K562 (cell line): ENCODE measurements around the gene ELMO1. TPM values are rescaled to one million over a fixed set of nuclear protein-coding genes. Genes with fewer than 3 reads are reported as not detected.

Source experiments
- NFIX ChIP-seq: fragments of 250-450 bp; sonication (Bioruptor Pico); IDR thresholded peaks from 2 replicates; pipeline ENCODE4 v1.4.0; 2020; ENCODE audit warnings: low read depth, mild to moderate bottlenecking, moderate library complexity
- NR2C2 ChIP-seq, 2 experiments: fragments of 200-800 bp in 1 of 2; sonication (Bioruptor generic) in 1 of 2; sonication (generic) in 1 of 2; formaldehyde crosslinking in 1 of 2; IDR thresholded peaks; 2 replicates each; pipeline versions ENCODE4 v1.6.1 to v1.8.0; 2016 to 2022; ENCODE audit warnings: mild to moderate bottlenecking in 1 of 2, missing compliant biosample characterization in 1 of 2, missing genetic modification characterization in 1 of 2, missing genetic modification reagents in 1 of 2
- polyA plus RNA-seq, 8 experiments: library from polyadenylated mRNA; depleted of rRNA in 4 of 8; stranded (reverse) in 5 of 8; unstranded in 3 of 8; fragments of >200 nt; fragmentation: Nextera tagmentation in 2 of 8; fragmentation: Illumina TruSeq in 1 of 8; extraction: Ambion mirVana in 2 of 8; extraction: Trizol in 1 of 8; gene quantifications; 2 replicates each; pipeline versions ENCODE4 v1.2.1 to v1.2.3, GENCODE V29; 2011 to 2014; ENCODE audit warnings: inconsistent platforms in 1 of 8, missing spikeins in 1 of 8
- total RNA-seq, 7 experiments: library from RNA; depleted of rRNA in 6 of 7; stranded (reverse); fragments of >200 nt in 6 of 7; fragmentation: Illumina TruSeq in 2 of 7; extraction: Trizol in 2 of 7; gene quantifications; 2 replicates each; pipeline versions ENCODE4 v1.2.1 to v1.2.3, GENCODE V29; 2011 to 2021; ENCODE audit warnings: low replicate concordance in 1 of 7
- TF ChIP-seq, protein P1 (sequence below): fragments of 200-600 bp; sonication (generic); IDR thresholded peaks from one replicate; pipeline ENCODE4 v1.6.1; 2012; ENCODE audit warnings: mild to moderate bottlenecking, low read depth, low read length, inconsistent platforms

ELMO1 gene
- total and polyA plus RNA-seq, 9 of the 15 experiments (the other 6 are each of a cell fraction or from before 2014, with no cell fraction given): 0.36 to 7.2 (median 3.6) TPM

DNA sequence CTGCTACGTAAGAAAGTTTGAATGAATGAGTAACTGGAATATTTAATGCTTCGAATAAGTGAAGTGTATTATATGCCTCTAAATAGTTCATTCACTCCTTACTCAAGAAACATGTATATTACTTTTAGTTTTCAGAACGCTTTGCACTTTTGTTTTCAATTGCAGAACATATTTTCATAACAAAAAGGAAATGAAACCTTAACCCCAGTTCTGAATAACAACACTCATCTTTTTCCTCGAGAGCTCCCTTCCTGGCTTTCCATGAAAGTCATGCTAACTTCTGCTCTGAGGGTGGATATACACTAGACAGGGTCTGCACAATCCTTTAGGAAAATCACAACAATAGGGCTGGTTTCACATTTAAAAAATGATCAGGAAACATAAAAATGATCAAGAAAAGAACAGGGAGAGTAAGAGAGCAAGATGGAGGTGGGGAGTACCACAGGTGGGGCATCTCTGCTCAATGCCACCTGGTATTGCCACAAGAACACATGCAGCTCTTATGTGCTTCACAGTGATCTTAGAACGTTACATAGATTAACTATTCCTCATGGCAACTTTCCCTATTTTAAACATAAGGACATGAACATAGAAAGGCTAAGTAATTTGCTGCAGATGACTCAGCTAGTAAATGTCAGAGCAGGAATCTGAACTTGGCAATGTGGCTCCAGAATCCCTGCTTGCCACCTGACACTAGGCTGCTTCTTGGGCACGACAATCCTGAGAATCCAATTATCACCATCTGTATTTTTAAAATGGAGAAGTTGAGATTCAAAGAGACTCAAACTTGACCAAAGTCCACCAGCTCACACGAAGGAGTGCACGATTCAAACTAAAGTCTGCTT is 504.9 kb downstream of the ELMO1 start (continued):
- TF ChIP-seq, protein P1, sequence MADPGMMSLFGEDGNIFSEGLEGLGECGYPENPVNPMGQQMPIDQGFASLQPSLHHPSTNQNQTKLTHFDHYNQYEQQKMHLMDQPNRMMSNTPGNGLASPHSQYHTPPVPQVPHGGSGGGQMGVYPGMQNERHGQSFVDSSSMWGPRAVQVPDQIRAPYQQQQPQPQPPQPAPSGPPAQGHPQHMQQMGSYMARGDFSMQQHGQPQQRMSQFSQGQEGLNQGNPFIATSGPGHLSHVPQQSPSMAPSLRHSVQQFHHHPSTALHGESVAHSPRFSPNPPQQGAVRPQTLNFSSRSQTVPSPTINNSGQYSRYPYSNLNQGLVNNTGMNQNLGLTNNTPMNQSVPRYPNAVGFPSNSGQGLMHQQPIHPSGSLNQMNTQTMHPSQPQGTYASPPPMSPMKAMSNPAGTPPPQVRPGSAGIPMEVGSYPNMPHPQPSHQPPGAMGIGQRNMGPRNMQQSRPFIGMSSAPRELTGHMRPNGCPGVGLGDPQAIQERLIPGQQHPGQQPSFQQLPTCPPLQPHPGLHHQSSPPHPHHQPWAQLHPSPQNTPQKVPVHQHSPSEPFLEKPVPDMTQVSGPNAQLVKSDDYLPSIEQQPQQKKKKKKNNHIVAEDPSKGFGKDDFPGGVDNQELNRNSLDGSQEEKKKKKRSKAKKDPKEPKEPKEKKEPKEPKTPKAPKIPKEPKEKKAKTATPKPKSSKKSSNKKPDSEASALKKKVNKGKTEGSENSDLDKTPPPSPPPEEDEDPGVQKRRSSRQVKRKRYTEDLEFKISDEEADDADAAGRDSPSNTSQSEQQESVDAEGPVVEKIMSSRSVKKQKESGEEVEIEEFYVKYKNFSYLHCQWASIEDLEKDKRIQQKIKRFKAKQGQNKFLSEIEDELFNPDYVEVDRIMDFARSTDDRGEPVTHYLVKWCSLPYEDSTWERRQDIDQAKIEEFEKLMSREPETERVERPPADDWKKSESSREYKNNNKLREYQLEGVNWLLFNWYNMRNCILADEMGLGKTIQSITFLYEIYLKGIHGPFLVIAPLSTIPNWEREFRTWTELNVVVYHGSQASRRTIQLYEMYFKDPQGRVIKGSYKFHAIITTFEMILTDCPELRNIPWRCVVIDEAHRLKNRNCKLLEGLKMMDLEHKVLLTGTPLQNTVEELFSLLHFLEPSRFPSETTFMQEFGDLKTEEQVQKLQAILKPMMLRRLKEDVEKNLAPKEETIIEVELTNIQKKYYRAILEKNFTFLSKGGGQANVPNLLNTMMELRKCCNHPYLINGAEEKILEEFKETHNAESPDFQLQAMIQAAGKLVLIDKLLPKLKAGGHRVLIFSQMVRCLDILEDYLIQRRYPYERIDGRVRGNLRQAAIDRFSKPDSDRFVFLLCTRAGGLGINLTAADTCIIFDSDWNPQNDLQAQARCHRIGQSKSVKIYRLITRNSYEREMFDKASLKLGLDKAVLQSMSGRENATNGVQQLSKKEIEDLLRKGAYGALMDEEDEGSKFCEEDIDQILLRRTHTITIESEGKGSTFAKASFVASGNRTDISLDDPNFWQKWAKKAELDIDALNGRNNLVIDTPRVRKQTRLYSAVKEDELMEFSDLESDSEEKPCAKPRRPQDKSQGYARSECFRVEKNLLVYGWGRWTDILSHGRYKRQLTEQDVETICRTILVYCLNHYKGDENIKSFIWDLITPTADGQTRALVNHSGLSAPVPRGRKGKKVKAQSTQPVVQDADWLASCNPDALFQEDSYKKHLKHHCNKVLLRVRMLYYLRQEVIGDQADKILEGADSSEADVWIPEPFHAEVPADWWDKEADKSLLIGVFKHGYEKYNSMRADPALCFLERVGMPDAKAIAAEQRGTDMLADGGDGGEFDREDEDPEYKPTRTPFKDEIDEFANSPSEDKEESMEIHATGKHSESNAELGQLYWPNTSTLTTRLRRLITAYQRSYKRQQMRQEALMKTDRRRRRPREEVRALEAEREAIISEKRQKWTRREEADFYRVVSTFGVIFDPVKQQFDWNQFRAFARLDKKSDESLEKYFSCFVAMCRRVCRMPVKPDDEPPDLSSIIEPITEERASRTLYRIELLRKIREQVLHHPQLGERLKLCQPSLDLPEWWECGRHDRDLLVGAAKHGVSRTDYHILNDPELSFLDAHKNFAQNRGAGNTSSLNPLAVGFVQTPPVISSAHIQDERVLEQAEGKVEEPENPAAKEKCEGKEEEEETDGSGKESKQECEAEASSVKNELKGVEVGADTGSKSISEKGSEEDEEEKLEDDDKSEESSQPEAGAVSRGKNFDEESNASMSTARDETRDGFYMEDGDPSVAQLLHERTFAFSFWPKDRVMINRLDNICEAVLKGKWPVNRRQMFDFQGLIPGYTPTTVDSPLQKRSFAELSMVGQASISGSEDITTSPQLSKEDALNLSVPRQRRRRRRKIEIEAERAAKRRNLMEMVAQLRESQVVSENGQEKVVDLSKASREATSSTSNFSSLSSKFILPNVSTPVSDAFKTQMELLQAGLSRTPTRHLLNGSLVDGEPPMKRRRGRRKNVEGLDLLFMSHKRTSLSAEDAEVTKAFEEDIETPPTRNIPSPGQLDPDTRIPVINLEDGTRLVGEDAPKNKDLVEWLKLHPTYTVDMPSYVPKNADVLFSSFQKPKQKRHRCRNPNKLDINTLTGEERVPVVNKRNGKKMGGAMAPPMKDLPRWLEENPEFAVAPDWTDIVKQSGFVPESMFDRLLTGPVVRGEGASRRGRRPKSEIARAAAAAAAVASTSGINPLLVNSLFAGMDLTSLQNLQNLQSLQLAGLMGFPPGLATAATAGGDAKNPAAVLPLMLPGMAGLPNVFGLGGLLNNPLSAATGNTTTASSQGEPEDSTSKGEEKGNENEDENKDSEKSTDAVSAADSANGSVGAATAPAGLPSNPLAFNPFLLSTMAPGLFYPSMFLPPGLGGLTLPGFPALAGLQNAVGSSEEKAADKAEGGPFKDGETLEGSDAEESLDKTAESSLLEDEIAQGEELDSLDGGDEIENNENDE: no peak
- TF ChIP-seq NR2C2 (CRISPR knock-in tag; IDR thresholded peaks at IDR 0.05) (no peak), NR2C2 (tag; IDR thresholded peaks at IDR 0.05) (no peak), NFIX (CRISPR knock-in tag) (no peak)
- TF ChIP-seq, all 486 proteins: peak for 0
